H1 (cell line): ENCODE results near the gene SYNGR3. TPM values are rescaled to one million over a fixed set of nuclear protein-coding genes. Genes with fewer than 3 reads are reported as not detected.

ENCODE experiments used
- ASH2L ChIP-seq: fragments of 200-600, 300-600 bp; sonication (generic); IDR thresholded peaks from one replicate; pipeline ENCODE4 v1.7.1; 2017; ENCODE audit warnings: low read length
- BCL11A ChIP-seq, 2 experiments: IDR thresholded peaks; one replicate each; pipeline ENCODE4 v1.6.1; 2011; ENCODE audit warnings: low read depth in 2 of 2, low read length in 2 of 2, mild to moderate bottlenecking in 2 of 2
- CBX5 ChIP-seq: fragments of 300-800, 300-1000 bp; sonication (generic); IDR thresholded peaks from 2 replicates; pipeline ENCODE4 v1.7.1; 2016; ENCODE audit warnings: antibody characterized with exemption, low read length, low read depth
- CBX8 ChIP-seq: fragments of 300-800, 300-1000 bp; sonication (generic); IDR thresholded peaks from 2 replicates; pipeline ENCODE4 v1.7.1; 2016; ENCODE audit warnings: low read depth, low read length, borderline replicate concordance
- CEBPB ChIP-seq: IDR thresholded peaks from 2 replicates; pipeline ENCODE4 v1.6.1; 2012; ENCODE audit warnings: low read depth, low read length
- CHD1 ChIP-seq: IDR thresholded peaks from 2 replicates; pipeline ENCODE4 v1.6.1; 2012; ENCODE audit warnings: low read depth, low read length, improper control_type of control experiment
- CREB1 ChIP-seq: IDR thresholded peaks from 2 replicates; pipeline ENCODE4 v1.6.1; 2012; ENCODE audit warnings: inconsistent platforms
- EGR1 ChIP-seq: IDR thresholded peaks from 2 replicates; pipeline ENCODE4 v1.6.1; 2011; ENCODE audit warnings: low read depth, low read length, borderline replicate concordance
- EP300 ChIP-seq, 2 experiments: IDR thresholded peaks; 1 replicate in 1 of 2; 2 replicates in 1 of 2; pipeline ENCODE4 v1.6.1; 2011 to 2012; ENCODE audit warnings: low read depth in 2 of 2, low read length in 2 of 2, mild to moderate bottlenecking in 2 of 2, borderline replicate concordance in 1 of 2, inconsistent platforms in 1 of 2, moderate library complexity in 1 of 2
- FOSL1 ChIP-seq: IDR thresholded peaks from 2 replicates; pipeline ENCODE4 v1.6.1; 2011; ENCODE audit warnings: mild to moderate bottlenecking, low read depth, low read length, moderate library complexity; ENCODE audit not compliant: insufficient read depth
- GABPA ChIP-seq: IDR thresholded peaks from 2 replicates; pipeline ENCODE4 v1.6.1; 2011; ENCODE audit warnings: mild to moderate bottlenecking, low read length, moderate library complexity, borderline replicate concordance; ENCODE audit not compliant: insufficient read depth
- JUN ChIP-seq: IDR thresholded peaks from 2 replicates; pipeline ENCODE4 v1.6.1; 2011; ENCODE audit warnings: low read depth, mild to moderate bottlenecking, improper control_type of control experiment, low read length
- JUND ChIP-seq: IDR thresholded peaks from 2 replicates; pipeline ENCODE4 v1.6.1; 2011; ENCODE audit warnings: mild to moderate bottlenecking, improper control_type of control experiment, low read length
- KDM1A ChIP-seq: fragments of 200-600, 300-600 bp; sonication (generic); IDR thresholded peaks from 2 replicates; pipeline ENCODE4 v1.7.1; 2016; ENCODE audit warnings: mild to moderate bottlenecking, low read length, borderline replicate concordance
- MAFK ChIP-seq: IDR thresholded peaks from 2 replicates; pipeline ENCODE4 v1.6.1; 2012; ENCODE audit warnings: low read depth, mild to moderate bottlenecking, improper control_type of control experiment, low read length
- NRF1 ChIP-seq: IDR thresholded peaks from 2 replicates; pipeline ENCODE4 v1.6.1; 2011; ENCODE audit warnings: mild to moderate bottlenecking, low read depth, low read length, improper control_type of control experiment
- POLR2A ChIP-seq, 2 experiments: IDR thresholded peaks; 1 replicate in 1 of 2; 2 replicates in 1 of 2; pipeline ENCODE4 v1.6.1; 2011; ENCODE audit warnings: low read depth in 2 of 2, low read length in 2 of 2, mild to moderate bottlenecking in 2 of 2; ENCODE audit errors: control extremely low read depth in 1 of 2
- RFX5 ChIP-seq: IDR thresholded peaks from 2 replicates; pipeline ENCODE4 v1.6.1; 2011; ENCODE audit warnings: low read depth, low read length, improper control_type of control experiment, borderline replicate concordance
- SAP30 ChIP-seq: fragments of 300-600 bp; sonication (generic); IDR thresholded peaks from 2 replicates; pipeline ENCODE4 v1.7.1; 2012; ENCODE audit warnings: low read length, moderate library complexity, mild to moderate bottlenecking, inconsistent platforms; ENCODE audit not compliant: insufficient read depth, insufficient replicate concordance
- SIRT6 ChIP-seq: IDR thresholded peaks from one replicate; pipeline ENCODE4 v1.7.1; 2012; ENCODE audit warnings: low read length, inconsistent platforms
- SP1 ChIP-seq: IDR thresholded peaks from 2 replicates; pipeline ENCODE4 v1.6.1; 2011; ENCODE audit warnings: low read depth, low read length
- SUZ12 ChIP-seq: fragments of 200-600 bp; sonication (generic); IDR thresholded peaks from 2 replicates; pipeline ENCODE4 v1.6.1; 2012; ENCODE audit warnings: mild to moderate bottlenecking, inconsistent platforms, low read length, moderate library complexity, mixed read lengths
- TAF1 ChIP-seq: IDR thresholded peaks from 2 replicates; pipeline ENCODE4 v1.6.1; 2011; ENCODE audit warnings: mild to moderate bottlenecking, low read depth, low read length
- TBP ChIP-seq: IDR thresholded peaks from 2 replicates; pipeline ENCODE4 v1.6.1; 2011; ENCODE audit warnings: low read depth, low read length, improper control_type of control experiment
- YY1 ChIP-seq: IDR thresholded peaks from 2 replicates; pipeline ENCODE4 v1.6.1; 2011; ENCODE audit warnings: low read depth, mild to moderate bottlenecking, low read length
- polyA plus RNA-seq, 7 experiments: library from polyadenylated mRNA; depleted of rRNA in 3 of 7; stranded (reverse) in 5 of 7; unstranded in 2 of 7; fragments of >200 nt in 5 of 7; fragments of 200-250 nt in 2 of 7; gene quantifications; 1 replicate in 5 of 7; 2 replicates in 1 of 7; 4 replicates in 1 of 7; pipeline versions ENCODE4 v1.2.1 to v1.2.3, GENCODE V29; 2011 to 2013; ENCODE audit warnings: missing spikeins in 2 of 7, mixed read lengths in 2 of 7
- total RNA-seq: library from RNA; stranded (reverse); fragmentation: NEBNext Ultra II Directional; extraction: Animal tissue kit (Norgen Biotek cat#: 25700); gene quantifications from 2 replicates; pipeline ENCODE4 v1.2.1, GENCODE V29; 2021
- TF ChIP-seq, protein P1 (sequence below): IDR thresholded peaks from 2 replicates; pipeline ENCODE4 v1.6.1; 2012; ENCODE audit warnings: inconsistent platforms

Gene SYNGR3
- total and polyA plus RNA-seq, 2 of the 8 experiments (the other 6 are each of a cell fraction or from before 2014, with no cell fraction given) = 36.2 to 49.9 TPM

DNA sequence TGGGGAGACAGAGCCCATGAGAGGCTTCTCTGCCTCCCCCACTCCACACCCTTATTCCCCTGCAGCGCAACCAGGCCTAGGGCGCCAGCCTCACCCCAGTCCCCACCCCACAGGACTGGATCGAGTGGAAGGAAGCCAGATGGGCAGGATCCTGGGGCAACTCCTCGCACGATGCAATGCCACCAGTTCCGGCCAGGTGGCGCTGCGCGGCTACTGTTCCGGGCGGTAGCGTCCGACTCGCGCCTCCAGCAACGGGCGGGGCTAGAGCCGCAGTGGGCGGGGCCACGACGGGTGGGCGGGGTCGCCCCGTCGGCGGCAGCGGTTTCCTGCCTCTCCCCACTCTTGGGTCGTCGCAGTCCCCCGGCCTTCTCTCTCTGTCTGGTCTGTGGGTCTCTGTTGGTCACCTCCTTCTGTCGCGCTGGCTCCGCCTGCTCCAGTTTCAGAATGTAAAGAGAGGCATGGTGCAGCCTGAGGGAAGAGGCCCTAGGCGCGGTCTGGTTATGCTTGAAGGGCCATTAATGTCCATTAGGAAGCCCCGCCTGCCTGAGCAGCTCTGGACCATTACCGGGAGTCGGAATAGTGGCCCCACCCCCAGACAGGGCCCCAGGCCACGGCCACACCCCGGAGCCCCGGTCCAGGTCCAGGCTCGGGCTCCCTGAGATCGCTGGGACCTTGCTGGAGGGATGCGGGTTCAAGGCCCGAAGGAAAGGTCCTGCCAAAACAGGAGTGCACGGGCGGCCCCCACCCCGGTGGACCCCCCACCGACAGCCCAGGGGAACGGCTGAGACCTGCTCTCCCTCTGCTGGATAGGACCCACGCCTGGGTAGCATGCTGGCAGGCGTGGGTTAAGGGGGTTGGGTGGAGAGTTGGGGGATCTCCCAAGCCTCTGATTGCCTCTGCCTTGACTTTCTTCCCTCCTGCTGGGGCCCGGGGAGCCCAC is 33.6 kb downstream of the SYNGR3 start (continued):
- TF ChIP-seq BCL11A (IDR thresholded peaks at IDR 0.05; ENCODE audit: low read depth in 2 of 2, low read length in 2 of 2) (no peak), FOSL1 (no peak), NRF1 (no peak), JUN (no peak), TBP (no peak), MAFK (no peak), ASH2L (peak; percentile 66), SIRT6 (no peak), JUND (no peak), CBX8 (no peak), SUZ12 (no peak), EGR1 (no peak), POLR2A (IDR thresholded peaks at IDR 0.05; ENCODE audit: control extremely low read depth in 1 of 2, low read depth in 2 of 2, low read length in 2 of 2) (no peak), SP1 (peak; percentile 72; the same call in 1 of the 2 replicates), SAP30 (no peak), CREB1 (peak; percentile 72), RFX5 (no peak), YY1 (no peak; the same call in 1 of the 2 replicates), CBX5 (no peak), GABPA (no peak), EP300 (IDR thresholded peaks at IDR 0.05; ENCODE audit: borderline replicate concordance in 1 of 2, low read depth in 2 of 2, low read length in 2 of 2) (no peak), KDM1A (no peak), CEBPB (no peak), TAF1 (peak; percentile 28; the same call in 1 of the 2 replicates), CHD1 (no peak)
- TF ChIP-seq, protein P1, sequence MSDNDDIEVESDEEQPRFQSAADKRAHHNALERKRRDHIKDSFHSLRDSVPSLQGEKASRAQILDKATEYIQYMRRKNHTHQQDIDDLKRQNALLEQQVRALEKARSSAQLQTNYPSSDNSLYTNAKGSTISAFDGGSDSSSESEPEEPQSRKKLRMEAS = peak; percentile 67
- TF ChIP-seq, all 59 proteins: peak for 9
